Fibroblast of skin of abdomen (primary cell): ENCODE measurements around the gene XKR7.

Experiments
- DNase-seq: peaks from one replicate; pipeline ENCODE4 v3.0.0-alpha.2; 2013

The XKR7 gene

GRCh38 chr20:31943052-31943471 lies 24.9 kb upstream of the XKR7 start:
- DNase-seq, result no peak

- DNase-seq, result no peak
Observed at GRCh38 chr20:31945319-31945718, 22.6 kb upstream of the XKR7 start.

GRCh38 chr20:31945785-31946184 lies 22.2 kb upstream of the XKR7 start:
- DNase-seq, result no peak

GRCh38 chr20:31948008-31948407 lies 19.9 kb upstream of the XKR7 start:
- no peak for DNase-seq

GRCh38 chr20:31949877-31950646 lies 17.9 kb upstream of the XKR7 start:
- no peak for DNase-seq

- DNase-seq, result no peak
Observed at GRCh38 chr20:31951203-31951529, 16.8 kb upstream of the XKR7 start.

GRCh38 chr20:31951530-31952453 lies 16.2 kb upstream of the XKR7 start, which contains the start of gene PDRG1:
TSS of gene PDRG1 (minus strand) at chr20:31952046. CDS start at chr20:31951961, 85 bp downstream.
- DNase-seq, result peak; percentile 96

- DNase-seq, result no peak
Observed at GRCh38 chr20:31953556-31954148, 14.3 kb upstream of the XKR7 start.

GRCh38 chr20:31954500-31954899 lies 13.5 kb upstream of the XKR7 start:
- DNase-seq, result no peak

- no peak for DNase-seq
Observed at GRCh38 chr20:31956556-31957526, 11.1 kb upstream of the XKR7 start.

- DNase-seq, result no peak
Observed at GRCh38 chr20:31962761-31963160, 5.2 kb upstream of the XKR7 start.

- no peak for DNase-seq
Observed at GRCh38 chr20:31963889-31964288, 4.1 kb upstream of the XKR7 start.

- no peak for DNase-seq
Observed at GRCh38 chr20:31966991-31967655, 828 bp upstream of the XKR7 start.

GRCh38 chr20:31968291-31969126 lies 558 bp downstream of the XKR7 start:
- peak; percentile 57 for DNase-seq

GRCh38 chr20:31969991-31970390 lies 2.0 kb downstream of the XKR7 start:
- DNase-seq, result no peak

- no peak for DNase-seq
Observed at GRCh38 chr20:31972471-31973021, 4.6 kb downstream of the XKR7 start.

- no peak for DNase-seq
Observed at GRCh38 chr20:31974296-31974695, 6.3 kb downstream of the XKR7 start.

GRCh38 chr20:31974951-31975487 lies 7.1 kb downstream of the XKR7 start:
- no peak for DNase-seq

- no peak for DNase-seq
Observed at GRCh38 chr20:31975874-31976273, 7.9 kb downstream of the XKR7 start.

- no peak for DNase-seq
Observed at GRCh38 chr20:31977080-31977479, 9.1 kb downstream of the XKR7 start.
